ENCODE measurements around the gene FIG4.
"Not testable (repeated sequence)": the region's sequence is repeated elsewhere in the genome, so short reads cannot be mapped to it uniquely, and the experiment has no call there.

The FIG4 gene

DNA sequence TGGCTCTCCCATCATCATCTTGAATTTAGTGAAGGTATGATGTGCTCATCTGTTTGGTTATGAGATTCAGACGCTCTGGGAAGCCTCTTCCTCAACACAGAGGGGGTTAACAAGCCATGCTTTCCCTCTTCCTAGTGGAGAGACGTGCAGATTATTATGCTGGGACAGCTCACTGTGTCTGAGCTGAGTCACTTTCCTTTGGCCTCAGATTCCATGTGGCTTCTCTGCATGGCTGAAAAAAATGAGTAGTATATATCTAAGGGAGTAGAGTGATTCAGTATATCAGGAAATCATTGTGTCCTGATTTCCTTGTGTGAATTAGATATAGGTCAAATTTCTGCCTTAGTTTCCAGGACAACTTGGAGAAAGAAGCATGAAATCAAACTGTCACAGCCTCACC, 52.6 kb downstream of the FIG4 start:
- TF ChIP-seq, protein P1, sequence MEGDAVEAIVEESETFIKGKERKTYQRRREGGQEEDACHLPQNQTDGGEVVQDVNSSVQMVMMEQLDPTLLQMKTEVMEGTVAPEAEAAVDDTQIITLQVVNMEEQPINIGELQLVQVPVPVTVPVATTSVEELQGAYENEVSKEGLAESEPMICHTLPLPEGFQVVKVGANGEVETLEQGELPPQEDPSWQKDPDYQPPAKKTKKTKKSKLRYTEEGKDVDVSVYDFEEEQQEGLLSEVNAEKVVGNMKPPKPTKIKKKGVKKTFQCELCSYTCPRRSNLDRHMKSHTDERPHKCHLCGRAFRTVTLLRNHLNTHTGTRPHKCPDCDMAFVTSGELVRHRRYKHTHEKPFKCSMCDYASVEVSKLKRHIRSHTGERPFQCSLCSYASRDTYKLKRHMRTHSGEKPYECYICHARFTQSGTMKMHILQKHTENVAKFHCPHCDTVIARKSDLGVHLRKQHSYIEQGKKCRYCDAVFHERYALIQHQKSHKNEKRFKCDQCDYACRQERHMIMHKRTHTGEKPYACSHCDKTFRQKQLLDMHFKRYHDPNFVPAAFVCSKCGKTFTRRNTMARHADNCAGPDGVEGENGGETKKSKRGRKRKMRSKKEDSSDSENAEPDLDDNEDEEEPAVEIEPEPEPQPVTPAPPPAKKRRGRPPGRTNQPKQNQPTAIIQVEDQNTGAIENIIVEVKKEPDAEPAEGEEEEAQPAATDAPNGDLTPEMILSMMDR (IDR thresholded peaks at IDR 0.05; ENCODE audit: control insufficient read depth, insufficient read depth, low read depth, low read length, missing control alignments) = no peak
- no peak overlapping the region for H3K4me3 ChIP-seq (ENCODE audit: control insufficient read depth, low read depth, low read length)
- DNase-seq (ENCODE audit: low read depth) = no peak

DNA sequence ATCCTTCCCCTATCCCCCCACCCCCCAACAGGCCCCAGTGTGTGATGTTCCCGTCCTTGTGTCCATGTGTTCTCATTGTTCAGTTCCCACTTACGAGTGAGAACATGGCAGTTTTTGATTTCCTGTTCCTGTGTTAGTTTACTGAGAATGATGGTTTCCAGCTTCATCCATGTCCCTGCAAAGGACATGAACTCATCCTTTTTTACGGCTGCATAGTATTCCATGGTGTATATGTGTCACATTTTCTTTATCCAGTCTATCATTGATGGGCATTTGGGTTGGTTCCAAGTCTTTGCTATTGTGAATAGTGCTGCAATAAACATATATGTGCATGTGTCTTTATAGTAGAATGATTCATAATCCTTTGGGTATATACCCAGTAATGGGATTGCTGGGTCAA, 53.7 kb downstream of the FIG4 start:
- not testable (repeated sequence) for DNase-seq (ENCODE audit: low read depth); H3K4me3 ChIP-seq (ENCODE audit: control insufficient read depth, low read depth, low read length)

DNA sequence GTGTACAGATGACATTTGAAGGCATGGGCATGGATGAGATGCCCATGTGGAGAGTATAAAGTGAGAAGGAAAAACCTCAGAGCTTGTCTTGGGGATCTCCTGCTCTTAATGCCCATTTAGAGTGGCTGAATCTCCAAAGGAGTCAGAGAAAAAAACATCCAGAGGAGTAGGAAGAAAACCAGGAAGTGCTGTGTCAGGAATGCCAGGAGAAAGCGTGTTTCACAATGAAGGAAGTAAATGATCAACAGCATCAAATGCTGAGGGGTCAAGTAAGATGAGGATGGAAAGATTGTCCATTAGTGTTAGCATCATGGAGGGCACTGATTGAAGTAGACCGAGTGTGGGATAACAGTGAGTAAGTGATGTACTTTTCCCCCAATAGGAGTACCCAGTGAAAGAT, 56.1 kb downstream of the FIG4 start:
- TF ChIP-seq, protein P1 (IDR thresholded peaks at IDR 0.05; ENCODE audit: control insufficient read depth, insufficient read depth, low read depth, low read length, missing control alignments) = no peak
- no peak overlapping the region for H3K4me3 ChIP-seq (ENCODE audit: control insufficient read depth, low read depth, low read length)
- no peak for DNase-seq (ENCODE audit: low read depth)

DNA sequence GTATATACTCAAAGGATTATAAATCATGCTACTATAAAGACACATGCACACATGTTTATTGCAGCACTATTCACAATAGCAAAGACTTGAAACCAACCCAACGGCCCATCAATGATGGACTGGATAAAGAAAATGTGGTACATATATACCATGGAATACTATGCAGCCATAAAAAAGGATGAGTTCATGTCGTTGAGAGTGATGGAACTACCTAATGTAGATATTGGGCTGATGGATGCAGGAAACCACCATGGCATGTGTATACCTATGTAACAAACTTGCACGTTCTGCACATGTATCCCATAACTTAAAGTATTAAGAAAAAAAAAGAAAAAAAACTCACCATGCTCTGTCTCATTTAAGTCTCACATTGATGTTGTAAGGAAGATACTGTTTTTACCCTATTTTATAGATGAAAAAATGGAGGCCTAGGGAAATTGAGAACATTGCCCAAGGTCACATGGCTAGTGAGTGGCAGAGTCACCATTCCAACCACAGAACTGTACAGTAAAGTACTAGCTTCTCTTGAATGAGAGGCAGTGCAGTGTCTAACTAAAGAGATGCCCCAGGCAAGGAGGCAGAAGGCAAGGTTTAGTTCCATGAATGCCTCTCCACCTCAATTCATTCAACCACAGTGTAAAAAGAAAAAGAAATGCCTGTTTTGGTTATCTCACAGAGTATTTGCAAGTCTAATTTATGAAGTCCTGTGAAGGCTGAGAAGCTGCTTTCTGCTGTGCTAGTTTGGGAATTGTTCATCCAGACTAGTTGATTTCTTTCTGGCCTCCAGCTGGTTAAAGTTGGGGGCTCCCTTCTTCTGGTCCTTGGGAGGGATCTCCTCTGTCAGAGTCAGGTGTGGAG, 68.2 kb downstream of the FIG4 start:
- TF ChIP-seq, protein P1 (IDR thresholded peaks at IDR 0.05; ENCODE audit: control insufficient read depth, insufficient read depth, low read depth, low read length, missing control alignments) = no peak
- no peak for DNase-seq (ENCODE audit: low read depth)
- no peak overlapping the region for H3K4me3 ChIP-seq (ENCODE audit: control insufficient read depth, low read depth, low read length)

DNA sequence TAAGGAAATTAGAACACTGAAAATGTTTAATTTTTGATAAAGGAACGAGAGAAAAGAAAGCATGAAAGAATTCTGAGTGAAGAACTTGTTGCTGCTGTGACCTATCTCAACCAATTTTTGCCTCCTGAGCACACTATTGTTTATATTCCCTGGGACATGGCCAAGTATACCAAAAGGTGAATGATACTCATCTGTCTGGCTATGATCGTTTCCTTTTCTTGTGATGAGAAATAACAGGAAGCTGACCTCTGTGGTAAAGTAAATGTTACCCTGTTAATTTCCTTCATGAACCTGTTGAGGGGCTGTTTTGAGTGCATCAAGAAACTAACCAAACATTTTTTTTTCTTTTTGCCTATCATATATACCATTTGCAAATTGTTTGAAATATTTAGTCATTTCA, 69.1 kb downstream of the FIG4 start:
- H3K4me3 ChIP-seq (ENCODE audit: control insufficient read depth, low read depth, low read length) = no peak overlapping the region
- TF ChIP-seq, protein P1 (IDR thresholded peaks at IDR 0.05; ENCODE audit: control insufficient read depth, insufficient read depth, low read depth, low read length, missing control alignments) = no peak
- no peak for DNase-seq (ENCODE audit: low read depth)

DNA sequence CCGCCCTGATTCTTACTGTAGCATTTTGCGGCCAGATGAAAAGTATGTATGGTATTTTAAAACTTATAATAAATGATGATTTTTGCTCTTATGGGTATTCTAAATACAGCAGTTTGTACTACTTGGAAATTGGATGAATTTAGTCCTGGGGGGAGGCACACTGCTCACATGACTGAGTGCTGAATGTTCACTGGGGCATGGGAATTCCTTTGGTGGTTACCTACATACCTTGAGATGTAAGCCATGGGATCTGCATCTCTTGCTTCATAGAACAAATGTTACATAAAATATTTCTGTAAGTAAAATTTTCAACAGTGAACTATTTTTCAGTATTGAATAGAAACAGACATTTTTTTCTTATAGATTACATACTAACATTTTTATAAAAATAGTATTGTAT, 71.1 kb downstream of the FIG4 start:
- no peak for DNase-seq (ENCODE audit: low read depth)
- TF ChIP-seq, protein P1 (IDR thresholded peaks at IDR 0.05; ENCODE audit: control insufficient read depth, insufficient read depth, low read depth, low read length, missing control alignments) = no peak
- H3K4me3 ChIP-seq (ENCODE audit: control insufficient read depth, low read depth, low read length) = no peak overlapping the region

DNA sequence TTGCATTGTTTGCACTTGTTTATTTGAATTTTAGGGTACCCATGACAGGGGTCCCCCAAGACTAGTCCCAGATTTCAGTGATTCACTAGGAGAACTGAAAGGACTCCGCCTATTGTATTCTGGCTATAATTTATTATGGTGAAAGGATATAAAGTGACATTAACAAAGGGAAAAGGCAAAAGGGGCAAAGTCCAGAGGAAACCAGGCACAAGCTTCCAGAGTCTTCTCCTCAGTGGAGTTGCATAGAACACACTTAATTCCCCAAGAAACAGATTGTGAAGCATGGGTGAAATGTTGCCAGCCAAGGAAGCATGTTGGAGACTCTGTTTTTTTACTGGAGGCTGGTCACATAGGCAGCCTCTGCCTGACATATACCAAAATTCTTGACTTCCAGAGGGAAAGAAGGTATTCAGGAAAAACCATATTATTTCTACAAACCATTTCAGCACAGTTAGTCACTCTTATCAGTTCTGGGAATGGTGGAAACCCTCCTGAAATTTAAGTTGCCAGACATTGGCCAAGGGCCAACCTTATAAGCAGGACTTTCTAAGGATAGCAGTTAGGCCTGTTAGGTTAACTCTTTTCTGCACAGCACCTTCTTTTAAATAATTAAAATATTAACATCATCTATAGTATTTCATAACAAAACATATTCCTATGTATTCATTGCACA, 71.8 kb downstream of the FIG4 start:
- TF ChIP-seq, protein P1 (IDR thresholded peaks at IDR 0.05; ENCODE audit: control insufficient read depth, insufficient read depth, low read depth, low read length, missing control alignments) = no peak
- DNase-seq (ENCODE audit: low read depth) = no peak
- no peak overlapping the region for H3K4me3 ChIP-seq (ENCODE audit: control insufficient read depth, low read depth, low read length)
